WTC11 (cell line): ENCODE measurements around the gene ZGPAT. TPM values are rescaled to one million over a fixed set of nuclear protein-coding genes. Genes with fewer than 3 reads are reported as not detected.

Experiments used
- ATAC-seq: fragments of 200-7000 bp; cut with Tn5 transposase; 2 replicates; pipeline ENCODE4 v1.10.0; 2021; ENCODE audit warnings: mild to moderate bottlenecking, moderate library complexity
- CTCF ChIA-PET: fragments of 300-600 bp; sonication (Branson Sonifier 250); formaldehyde crosslinking; loops from one replicate; lab custom pipeline; 2021; ENCODE audit warnings: antibody characterized with exemption; lab: Charles Lee
- POLR2A ChIA-PET: fragments of 350-600 bp; sonication (Branson Sonifier 250); formaldehyde crosslinking; loops from one replicate; lab custom pipeline; 2021; ENCODE audit warnings: antibody characterized with exemption; lab: Charles Lee
- DNase-seq: peaks from one replicate; pipeline ENCODE4 v3.0.0; 2021; ENCODE audit warnings: low spot score
- H3K27ac Mint-ChIP-seq: 2 replicates; pipeline ENCODE4 v1.8.0; 2021; ENCODE audit warnings: mixed read lengths
- H3K27me3 Mint-ChIP-seq: 2 replicates; pipeline ENCODE4 v1.8.0; 2021; ENCODE audit warnings: low read depth, mild to moderate bottlenecking, moderate library complexity, mixed read lengths
- H3K36me3 Mint-ChIP-seq: 2 replicates; pipeline ENCODE4 v1.8.0; 2021; ENCODE audit warnings: mixed read lengths
- H3K4me1 Mint-ChIP-seq: 2 replicates; pipeline ENCODE4 v1.8.0; 2022; ENCODE audit warnings: mixed read lengths
- H3K4me3 Mint-ChIP-seq: 2 replicates; pipeline ENCODE4 v1.8.0; 2021; ENCODE audit warnings: mild to moderate bottlenecking, moderate library complexity, mixed read lengths
- H3K9me3 Mint-ChIP-seq: 2 replicates; pipeline ENCODE4 v1.8.0; 2021; ENCODE audit warnings: mixed read lengths
- ATF3 ChIP-seq: sonication (generic); formaldehyde crosslinking; conservative IDR thresholded peaks from 2 replicates; pipeline ENCODE4 v1.8.1; 2022; ENCODE audit warnings: mild to moderate bottlenecking, missing genetic modification reagents
- CTCF ChIP-seq: fragments of 200-600 bp; IDR thresholded peaks from 2 replicates; pipeline ENCODE4 v1.8.0; 2022; ENCODE audit warnings: antibody characterized with exemption
- E2F1 ChIP-seq: sonication (generic); formaldehyde crosslinking; IDR thresholded peaks from 2 replicates; pipeline ENCODE4 v1.8.0; 2022; ENCODE audit warnings: mild to moderate bottlenecking, missing genetic modification reagents
- E2F4 ChIP-seq: sonication (generic); formaldehyde crosslinking; IDR thresholded peaks from 2 replicates; pipeline ENCODE4 v1.8.1; 2022; ENCODE audit warnings: low read depth, mild to moderate bottlenecking, moderate library complexity, missing genetic modification reagents, borderline replicate concordance
- E2F5 ChIP-seq: sonication (generic); formaldehyde crosslinking; IDR thresholded peaks from 2 replicates; pipeline ENCODE4 v1.8.1; 2022; ENCODE audit warnings: mild to moderate bottlenecking, moderate library complexity, missing genetic modification reagents
- EMX1 ChIP-seq: fragments of 250-450 bp; sonication (Bioruptor Pico); IDR thresholded peaks from 2 replicates; pipeline ENCODE4 v1.8.0; 2021; ENCODE audit warnings: mild to moderate bottlenecking
- GABPB1 ChIP-seq: sonication (generic); formaldehyde crosslinking; IDR thresholded peaks from 2 replicates; pipeline ENCODE4 v1.8.1; 2023; ENCODE audit warnings: mild to moderate bottlenecking, missing genetic modification reagents
- HMGA2 ChIP-seq: fragments of 250-450 bp; sonication (Bioruptor Pico); IDR thresholded peaks from 2 replicates; pipeline ENCODE4 v1.4.0; 2021; ENCODE audit warnings: mild to moderate bottlenecking, moderate library complexity
- NFATC4 ChIP-seq: fragments of 250-450 bp; sonication (Bioruptor Pico); IDR thresholded peaks from 2 replicates; pipeline ENCODE4 v1.9.0; 2021; ENCODE audit warnings: mild to moderate bottlenecking
- SP1 ChIP-seq: sonication (generic); formaldehyde crosslinking; conservative IDR thresholded peaks from 2 replicates; pipeline ENCODE4 v1.8.1; 2022; ENCODE audit warnings: missing genetic modification reagents
- TCF7 ChIP-seq: sonication (generic); formaldehyde crosslinking; IDR thresholded peaks from 2 replicates; pipeline ENCODE4 v1.8.0; 2022; ENCODE audit warnings: mild to moderate bottlenecking, low read depth, missing genetic modification reagents, moderate library complexity
- TP53 ChIP-seq: sonication (generic); formaldehyde crosslinking; IDR thresholded peaks from 2 replicates; pipeline ENCODE4 v1.8.1; 2023; ENCODE audit warnings: mild to moderate bottlenecking, missing genetic modification reagents
- ZNF317 ChIP-seq: sonication (generic); formaldehyde crosslinking; IDR thresholded peaks from 2 replicates; pipeline ENCODE4 v1.8.1; 2023; ENCODE audit warnings: low read depth, mild to moderate bottlenecking, moderate library complexity, missing genetic modification reagents, borderline replicate concordance
- ZNF512 ChIP-seq: sonication (generic); formaldehyde crosslinking; IDR thresholded peaks from 2 replicates; pipeline ENCODE4 v1.8.1; 2022; ENCODE audit warnings: missing genetic modification reagents, borderline replicate concordance
- total RNA-seq: library from RNA; stranded (reverse); gene quantifications from 3 replicates; pipeline ENCODE4 v1.2.3, GENCODE V29; 2021

Gene ZGPAT
- total RNA-seq, 1 experiment from 2014 or later: 28.3 TPM

- POLR2A ChIA-PET: no interaction called here
- H3K27ac Mint-ChIP-seq: no peak overlapping the region
- TF ChIP-seq E2F5 (CRISPR knock-in tag): no peak
- no peak for TF ChIP-seq HMGA2 (CRISPR knock-in tag)
- TF ChIP-seq EMX1 (CRISPR knock-in tag): no peak
- TF ChIP-seq TP53 (CRISPR knock-in tag): no peak
- DNase-seq (no peak), ATAC-seq (no peak)
- peaks cover 10% of the 10 kb centered on the region for H3K4me1 Mint-ChIP-seq
- H3K36me3 Mint-ChIP-seq: peaks cover 30% of the 10 kb centered on the region
- H3K9me3 Mint-ChIP-seq: no peaks in the 10 kb centered on the region
- H3K27me3 Mint-ChIP-seq: no peaks in the 10 kb centered on the region
- CTCF ChIA-PET: no interaction called here
- H3K4me3 Mint-ChIP-seq: peak overlapping the region; percentile 25; the same call in 1 of the 2 replicates
These were observed 2.4 kb upstream of the ZGPAT start for GRCh38 chr20:63705232-63706026.

GRCh38 chr20:63706027-63706695, 1.7 kb upstream of the ZGPAT start:
- TF ChIP-seq ZNF317: no peak
- TF ChIP-seq, all 79 proteins: peak for 0
- H3K4me3 Mint-ChIP-seq: peak overlapping the region; percentile 80
- no peaks in the 10 kb centered on the region for H3K27me3 Mint-ChIP-seq
- no peaks in the 10 kb centered on the region for H3K9me3 Mint-ChIP-seq
- peaks cover 38% of the 10 kb centered on the region for H3K36me3 Mint-ChIP-seq
- peaks cover 10% of the 10 kb centered on the region for H3K4me1 Mint-ChIP-seq
- ATAC-seq (no peak), DNase-seq (no peak)
- H3K27ac Mint-ChIP-seq: no peak overlapping the region
- ChIA-PET POLR2A (no interaction called here), CTCF (interaction anchor here (0.6 to 2.7 kb wide), 4 partner anchors 9 to 69 kb away, joined by 3 to 15 read pairs (median 6); partner anchors contain the start of gene SLC2A4RG)

- no peaks in the 10 kb centered on the region for H3K9me3 Mint-ChIP-seq
- ChIA-PET CTCF (interaction anchor here (0.6 to 2.7 kb wide), 15 partner anchors 10 to 169 kb away, joined by 3 to 25 read pairs (median 5); partner anchors contain the start of genes LIME1, PTK6, SLC2A4RG and TNFRSF6B), POLR2A (interaction anchor here (0.6 to 1.6 kb wide), 5 partner anchors 11 to 266 kb away, joined by 3 to 7 read pairs (median 3); partner anchors contain the start of genes RTEL1 and TNFRSF6B)
- DNase-seq (peak; percentile 63), ATAC-seq (peak; percentile 27)
- peaks cover 10% of the 10 kb centered on the region for H3K4me1 Mint-ChIP-seq
- TF ChIP-seq E2F4 (0 out of 2 replicates have a peak, but pooled peaks have one; percentile 35), TP53 (CRISPR knock-in tag) (no peak), NFATC4 (CRISPR knock-in tag) (no peak), E2F1 (CRISPR knock-in tag) (no peak), CTCF (peak; percentile 19; the same call in 1 of the 2 replicates), TCF7 (0 out of 2 replicates have a peak, but pooled peaks have one; percentile 22), E2F5 (CRISPR knock-in tag) (no peak), ZNF512 (no peak), GABPB1 (peak; percentile 69; the same call in 1 of the 2 replicates), SP1 (CRISPR knock-in tag) (no peak), ATF3 (CRISPR knock-in tag) (0 out of 2 replicates have a peak, but pooled peaks have one; percentile 51)
- H3K27ac Mint-ChIP-seq: no peak overlapping the region
- peak overlapping the region; percentile 80 for H3K4me3 Mint-ChIP-seq
- H3K36me3 Mint-ChIP-seq: peaks cover 44% of the 10 kb centered on the region
- no peaks in the 10 kb centered on the region for H3K27me3 Mint-ChIP-seq
These were observed 834 bp upstream of the ZGPAT start for GRCh38 chr20:63706852-63707557.
